ENCODE measurements around the gene AGAP3.

Gene AGAP3

GRCh38 chr7:151179287-151179860 is 93.1 kb downstream of the AGAP3 start:
- no peak for DNase-seq (ENCODE audit: low read depth in 3 of 3, low spot score in 1 of 3)

- DNase-seq (ENCODE audit: low read depth in 3 of 3, low spot score in 1 of 3), result no peak
Measured at GRCh38 chr7:151179946-151180345, 93.7 kb downstream of the AGAP3 start.

- DNase-seq (ENCODE audit: low read depth in 3 of 3, low spot score in 1 of 3), result no peak
Measured at GRCh38 chr7:151181011-151181431, 94.7 kb downstream of the AGAP3 start.

- no peak for DNase-seq (ENCODE audit: low read depth in 3 of 3, low spot score in 1 of 3)
Measured at GRCh38 chr7:151185762-151186639, 99.7 kb downstream of the AGAP3 start.

GRCh38 chr7:151186640-151187408 is 100.5 kb downstream of the AGAP3 start, which contains the start of gene ASB10:
TSS of gene ASB10 (minus strand) at chr7:151187250. CDS start at chr7:151187130, 120 bp downstream.
- DNase-seq (ENCODE audit: low read depth in 3 of 3, low spot score in 1 of 3), result no peak

GRCh38 chr7:151187409-151188251 is 101.4 kb downstream of the AGAP3 start:
- DNase-seq (ENCODE audit: low read depth in 3 of 3, low spot score in 1 of 3), result no peak

- DNase-seq (ENCODE audit: low read depth in 3 of 3, low spot score in 1 of 3), result no peak
Measured at GRCh38 chr7:151188252-151188542, 101.9 kb downstream of the AGAP3 start.

GRCh38 chr7:151189038-151189437 is 102.8 kb downstream of the AGAP3 start:
- no peak for DNase-seq (ENCODE audit: low read depth in 3 of 3, low spot score in 1 of 3)

GRCh38 chr7:151191544-151191943 is 105.3 kb downstream of the AGAP3 start:
- no peak for DNase-seq (ENCODE audit: low read depth in 3 of 3, low spot score in 1 of 3)

- DNase-seq (ENCODE audit: low read depth in 3 of 3, low spot score in 1 of 3), result no peak
Measured at GRCh38 chr7:151192002-151192539, 105.8 kb downstream of the AGAP3 start.

GRCh38 chr7:151193203-151193978 is 107.1 kb downstream of the AGAP3 start:
- no peak for DNase-seq (ENCODE audit: low read depth in 3 of 3, low spot score in 1 of 3)
